OCI-LY7 (cell line): ENCODE measurements around the gene TACR1. TPM values are rescaled to one million over a fixed set of nuclear protein-coding genes. Genes with fewer than 3 reads are reported as not detected.

Source experiments
- BruUV-seq: library from RNA; stranded (reverse); fragments of 400-500 nt; replicated peaks from 2 replicates; lab custom pipeline; 2021; lab: Mats Ljungman, UMichigan
- CTCF ChIA-PET: fragments of 300-600 bp; sonication (Branson Sonifier 250); formaldehyde crosslinking; loops from one replicate; lab custom pipeline; 2022; ENCODE audit warnings: antibody characterized with exemption; ENCODE audit not compliant: unreplicated experiment; lab: Charles Lee
- POLR2A ChIA-PET: fragments of 300-600 bp; sonication (Branson Sonifier 250); formaldehyde crosslinking; loops from one replicate; lab custom pipeline; 2022; ENCODE audit warnings: antibody characterized with exemption; lab: Charles Lee
- DNase-seq: peaks from one replicate; pipeline ENCODE4 v3.0.0-alpha.2; 2015; ENCODE audit warnings: low spot score
- H2AFZ ChIP-seq: fragments of 200-600 bp; sonication (generic), shearing (Covaris generic); 2 replicates; pipeline ENCODE4 v1.6.1; 2014; ENCODE audit warnings: mild to moderate bottlenecking, antibody characterized with exemption, low read length, moderate library complexity
- H3K27ac ChIP-seq: fragments of 200-600 bp; sonication (generic); 2 replicates; pipeline ENCODE4 v1.5.1; 2014; ENCODE audit warnings: mixed run types, low read depth, mild to moderate bottlenecking, moderate library complexity, low read length, inconsistent platforms; ENCODE audit not compliant: poor library complexity, severe bottlenecking
- H3K36me3 ChIP-seq: fragments of 200-600 bp; sonication (generic); 2 replicates; pipeline ENCODE4 v1.6.1; 2014; ENCODE audit warnings: mild to moderate bottlenecking, antibody characterized with exemption, low read length, moderate library complexity, mixed read lengths; ENCODE audit not compliant: insufficient read depth
- H3K4me1 ChIP-seq: fragments of 200-600 bp; sonication (generic); 2 replicates; pipeline ENCODE4 v1.5.1; 2014; ENCODE audit warnings: mild to moderate bottlenecking, low read length; ENCODE audit not compliant: insufficient read depth, poor library complexity, severe bottlenecking
- H3K4me2 ChIP-seq: fragments of 200-600 bp; sonication (generic); 2 replicates; pipeline ENCODE4 v1.6.1; 2014; ENCODE audit warnings: mild to moderate bottlenecking, low read length
- H3K4me3 ChIP-seq: fragments of 200-600 bp; sonication (generic); 2 replicates; pipeline ENCODE4 v1.5.1; 2014; ENCODE audit warnings: mild to moderate bottlenecking, low read depth, low read length; ENCODE audit not compliant: poor library complexity, severe bottlenecking
- H3K79me2 ChIP-seq: fragments of 200-600 bp; sonication (generic); 2 replicates; pipeline ENCODE4 v1.6.1; 2016; ENCODE audit warnings: low read depth, mild to moderate bottlenecking, low read length, moderate library complexity, mixed read lengths; ENCODE audit not compliant: insufficient read depth
- H3K9me2 ChIP-seq: fragments of 200-600 bp; sonication (generic); 2 replicates; pipeline ENCODE4 v1.6.1; 2016; ENCODE audit warnings: mild to moderate bottlenecking, low read length, mixed read lengths; ENCODE audit not compliant: insufficient read depth
- H3K9me3 ChIP-seq: fragments of 200-600 bp; sonication (generic); 2 replicates; pipeline ENCODE4 v1.6.1; 2014; ENCODE audit warnings: mild to moderate bottlenecking, mixed run types, low read length, mixed read lengths
- H4K20me1 ChIP-seq: fragments of 200-600 bp; sonication (generic); 2 replicates; pipeline ENCODE4 v1.6.1; 2014; ENCODE audit warnings: mild to moderate bottlenecking, antibody characterized with exemption, low read length, moderate library complexity, mixed read lengths; ENCODE audit not compliant: insufficient read depth
- CTCF ChIP-seq: fragments of 200-600 bp; sonication (generic); conservative IDR thresholded peaks from 2 replicates; pipeline ENCODE4 v1.5.1; 2014; ENCODE audit warnings: mild to moderate bottlenecking, antibody characterized with exemption, low read length, moderate library complexity, mixed read lengths
- EZH2phosphoT487 ChIP-seq: fragments of 200-600 bp; sonication (generic); IDR thresholded peaks from 2 replicates; pipeline ENCODE4 v1.6.1; 2018; ENCODE audit warnings: low read depth, borderline replicate concordance, mild to moderate bottlenecking, mixed run types, antibody characterized with exemption, low read length, moderate library complexity, mixed read lengths
- intact Hi-C: fragments of 100-400 bp; cut with micrococcal nuclease; formaldehyde crosslinking; loops from one replicate; pipeline ENCODE4 v1.10.0; 2022; ENCODE audit not compliant: unreplicated experiment
- total RNA-seq, 2 experiments: library from RNA; depleted of rRNA in 1 of 2; stranded (reverse); fragments of >200 nt in 1 of 2; shearing (Covaris generic) in 1 of 2; gene quantifications; 2 replicates each; pipeline ENCODE4 v1.2.3, GENCODE V29; 2014 to 2022

TACR1 gene
- total RNA-seq, 2 experiments from 2014 or later, result not detected

DNA sequence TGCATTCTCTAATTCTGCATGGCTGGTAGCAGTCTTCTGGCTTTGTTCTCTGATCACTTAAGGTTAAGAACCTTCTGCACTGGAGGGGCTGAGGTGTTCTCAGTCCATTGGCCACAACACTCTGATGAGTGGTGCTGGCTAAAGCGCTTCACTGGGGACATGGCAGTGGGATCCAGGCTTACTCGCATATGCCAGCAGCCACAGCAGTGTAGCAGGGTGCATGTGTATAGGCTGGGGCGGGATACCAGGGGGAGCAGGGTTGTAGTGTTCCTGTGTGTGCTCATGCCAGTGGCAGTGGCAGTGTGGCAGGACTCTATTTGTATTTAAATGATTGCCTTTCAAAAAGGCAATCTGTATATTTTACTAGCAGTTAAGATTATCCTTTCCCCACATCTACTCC is 11.1 kb upstream of the TACR1 start:
- H3K9me3 ChIP-seq, result no peaks in the 10 kb centered on the region
- CTCF ChIA-PET, result no interaction called here

DNA sequence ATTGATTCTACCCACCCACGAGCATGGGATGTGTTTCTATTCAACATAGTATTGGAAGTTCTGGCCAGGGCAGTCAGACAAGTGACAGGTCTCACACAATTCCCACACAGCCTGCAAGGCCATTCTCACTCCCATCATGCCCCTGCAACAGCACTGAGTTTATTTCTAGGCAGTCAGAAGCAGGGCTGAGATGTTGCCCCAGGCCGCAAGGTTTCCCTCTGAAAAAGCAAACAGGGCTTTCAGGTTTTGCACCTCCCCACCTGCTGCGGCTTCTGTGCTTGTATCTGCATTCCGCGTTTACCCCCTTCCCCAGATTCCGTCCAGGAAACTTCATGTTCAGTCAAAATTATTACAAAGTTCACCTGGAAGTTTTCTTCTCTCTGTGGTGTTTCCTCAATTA is 9.4 kb upstream of the TACR1 start:
- Histone ChIP-seq H3K9me3 (no peaks in the 10 kb centered on the region), H3K27ac (no peak overlapping the region), H3K4me2 (no peak overlapping the region), H3K9me2 (no peaks in the 10 kb centered on the region), H2AFZ (no peak overlapping the region), H3K79me2 (no peaks in the 10 kb centered on the region), H3K4me3 (no peak overlapping the region), H3K36me3 (no peaks in the 10 kb centered on the region), H3K4me1 (peaks cover 8% of the 10 kb centered on the region), H4K20me1 (no peaks in the 10 kb centered on the region)
- no TSS peak for BruUV-seq
- no peak for DNase-seq
- POLR2A ChIA-PET, result no interaction called here
- no peak for TF ChIP-seq CTCF
- intact Hi-C loops, result no loop called here
- CTCF ChIA-PET, result no interaction called here

More for the DNA sequence above, 11.1 kb upstream of the TACR1 start:
- H3K27ac ChIP-seq, result no peak overlapping the region
- H3K4me1 ChIP-seq, result peaks cover 8% of the 10 kb centered on the region
- POLR2A ChIA-PET, result interaction anchor here (0.6 kb wide), 1 partner anchor 271 kb away, joined by 3 read pairs; no protein-coding TSS in a partner anchor
- intact Hi-C loops, result no loop called here
- no peaks in the 10 kb centered on the region for H3K9me2 ChIP-seq
- no peak overlapping the region for H3K4me2 ChIP-seq
- H4K20me1 ChIP-seq, result no peaks in the 10 kb centered on the region
- no peak overlapping the region for H3K4me3 ChIP-seq
- H2AFZ ChIP-seq, result no peak overlapping the region
- H3K36me3 ChIP-seq, result no peaks in the 10 kb centered on the region
- DNase-seq, result no peak
- BruUV-seq, result no TSS peak
- TF ChIP-seq CTCF, result no peak
- no peak for TF ChIP-seq EZH2phosphoT487
- H3K79me2 ChIP-seq, result no peaks in the 10 kb centered on the region

- intact Hi-C loops, result no loop called here
Observed at GRCh38 chr2:75204833-75205232, 5.5 kb upstream of the TACR1 start.

More at GRCh38 chr2:75204833-75205232, 5.5 kb upstream of the TACR1 start:
- H3K4me1 ChIP-seq, result no peaks in the 10 kb centered on the region
- CTCF ChIA-PET, result no interaction called here
- TF ChIP-seq EZH2phosphoT487, result no peak
- no peak for TF ChIP-seq CTCF
- POLR2A ChIA-PET, result no interaction called here
- H3K4me2 ChIP-seq, result no peak overlapping the region
- H3K27ac ChIP-seq, result no peak overlapping the region
- DNase-seq, result no peak
- no peaks in the 10 kb centered on the region for H3K79me2 ChIP-seq
- no peak overlapping the region for H2AFZ ChIP-seq
- no TSS peak for BruUV-seq
- no peaks in the 10 kb centered on the region for H3K36me3 ChIP-seq
- H3K9me2 ChIP-seq, result no peaks in the 10 kb centered on the region
- H3K9me3 ChIP-seq, result no peaks in the 10 kb centered on the region
- no peaks in the 10 kb centered on the region for H4K20me1 ChIP-seq
- no peak overlapping the region for H3K4me3 ChIP-seq
